K562 (cell line): ENCODE data around the gene BMP8B. TPM values are rescaled to one million over a fixed set of nuclear protein-coding genes. Genes with fewer than 3 reads are reported as not detected.

ENCODE experiments used
- BCOR ChIP-seq: fragments of 450-650 bp; IDR thresholded peaks from 2 replicates; pipeline ENCODE4 v1.6.1; 2016
- DDX20 ChIP-seq: fragments of 450-650 bp; IDR thresholded peaks from 2 replicates; pipeline ENCODE4 v1.6.1; 2016; ENCODE audit warnings: missing genetic modification characterization, low read depth, mild to moderate bottlenecking, missing compliant biosample characterization, moderate library complexity
- DNMT1 ChIP-seq: fragments of 450-650 bp; IDR thresholded peaks from 2 replicates; pipeline ENCODE4 v1.6.1; 2016; ENCODE audit warnings: antibody characterized with exemption, mild to moderate bottlenecking
- ELF1 ChIP-seq: fragments of 200-800 bp; sonication (Bioruptor generic); IDR thresholded peaks from 2 replicates; pipeline ENCODE4 v1.6.1; 2016; ENCODE audit warnings: missing genetic modification characterization, missing compliant biosample characterization
- GABPA ChIP-seq: fragments of 200-800 bp; sonication (Bioruptor generic); conservative IDR thresholded peaks from 2 replicates; pipeline ENCODE4 v1.6.1; 2016; ENCODE audit warnings: low read depth, missing genetic modification characterization, missing compliant biosample characterization
- ILF3 ChIP-seq: fragments of 450-650 bp; IDR thresholded peaks from 2 replicates; pipeline ENCODE4 v1.6.1; 2018; ENCODE audit warnings: antibody characterized with exemption, mild to moderate bottlenecking, moderate library complexity, borderline replicate concordance
- MIER1 ChIP-seq: fragments of 450-650 bp; IDR thresholded peaks from 2 replicates; pipeline ENCODE4 v1.6.1; 2016; ENCODE audit warnings: antibody characterized with exemption, mild to moderate bottlenecking, low read depth
- RBM14 ChIP-seq: fragments of 200-400 bp; formaldehyde crosslinking; IDR thresholded peaks from 2 replicates; pipeline ENCODE4 v1.6.1; 2018; ENCODE audit warnings: low read depth, mild to moderate bottlenecking, low read length, moderate library complexity, borderline replicate concordance; ENCODE audit not compliant: insufficient read depth
- RBM15 ChIP-seq: fragments of 200-400 bp; formaldehyde crosslinking; IDR thresholded peaks from 2 replicates; pipeline ENCODE4 v1.6.1; 2018; ENCODE audit warnings: mild to moderate bottlenecking, low read length, moderate library complexity; ENCODE audit not compliant: insufficient read depth
- SMAD1 ChIP-seq: fragments of 150-350 bp; IDR thresholded peaks from 2 replicates; pipeline ENCODE4 v1.6.1; 2014; ENCODE audit warnings: low read length, low read depth; ENCODE audit not compliant: partially characterized antibody
- SUPT5H ChIP-seq: fragments of 450-650 bp; IDR thresholded peaks from 2 replicates; pipeline ENCODE4 v1.6.1; 2016
- TCF7L2 ChIP-seq: fragments of 150-350 bp; IDR thresholded peaks from 2 replicates; pipeline ENCODE4 v1.6.1; 2016; ENCODE audit warnings: low read depth, mild to moderate bottlenecking, low read length, moderate library complexity
- TRIM28 ChIP-seq: fragments of 450-650 bp; IDR thresholded peaks from 2 replicates; pipeline ENCODE4 v1.6.1; 2017
- TSC22D4 ChIP-seq: fragments of 450-650 bp; IDR thresholded peaks from 2 replicates; pipeline ENCODE4 v1.6.1; 2016; ENCODE audit warnings: missing genetic modification characterization, missing biosample characterization, control low read depth
- ZNF23 ChIP-seq: fragments of 250-450 bp; sonication (Bioruptor Pico); IDR thresholded peaks from 2 replicates; pipeline ENCODE4 v1.4.0; 2020; ENCODE audit warnings: mild to moderate bottlenecking
- ZNF3 ChIP-seq: fragments of 250-450 bp; sonication (Bioruptor Pico); IDR thresholded peaks from 2 replicates; pipeline ENCODE4 v1.5.0; 2021; ENCODE audit warnings: mild to moderate bottlenecking, moderate library complexity
- polyA plus RNA-seq, 8 experiments: library from polyadenylated mRNA; depleted of rRNA in 4 of 8; stranded (reverse) in 5 of 8; unstranded in 3 of 8; fragments of >200 nt; fragmentation: Nextera tagmentation in 2 of 8; fragmentation: Illumina TruSeq in 1 of 8; extraction: Ambion mirVana in 2 of 8; extraction: Trizol in 1 of 8; gene quantifications; 2 replicates each; pipeline versions ENCODE4 v1.2.1 to v1.2.3, GENCODE V29; 2011 to 2014; ENCODE audit warnings: inconsistent platforms in 1 of 8, missing spikeins in 1 of 8
- total RNA-seq, 7 experiments: library from RNA; depleted of rRNA in 6 of 7; stranded (reverse); fragments of >200 nt in 6 of 7; fragmentation: Illumina TruSeq in 2 of 7; extraction: Trizol in 2 of 7; gene quantifications; 2 replicates each; pipeline versions ENCODE4 v1.2.1 to v1.2.3, GENCODE V29; 2011 to 2021; ENCODE audit warnings: low replicate concordance in 1 of 7
- TF ChIP-seq, protein P1 (sequence below): fragments of 250-450 bp; sonication (Bioruptor Pico); IDR thresholded peaks from 2 replicates; pipeline ENCODE4 v1.5.0; 2021; ENCODE audit warnings: mild to moderate bottlenecking, moderate library complexity
- TF ChIP-seq, protein P2 (sequence below): fragments of 450-650 bp; IDR thresholded peaks from 2 replicates; pipeline ENCODE4 v1.6.1; 2016; ENCODE audit warnings: low read depth, mild to moderate bottlenecking, moderate library complexity
- TF ChIP-seq, protein P3 (sequence below): fragments of 450-650 bp; IDR thresholded peaks from 2 replicates; pipeline ENCODE4 v1.6.1; 2018; ENCODE audit not compliant: partially characterized antibody
- TF ChIP-seq, protein P4 (sequence below): IDR thresholded peaks from 2 replicates; pipeline ENCODE4 v1.6.1; 2014; ENCODE audit warnings: antibody characterized with exemption

BMP8B gene
- total and polyA plus RNA-seq, 9 of the 15 experiments (the other 6 are each of a cell fraction or from before 2014, with no cell fraction given) = 0.03 to 0.33 (median 0.14) TPM

DNA sequence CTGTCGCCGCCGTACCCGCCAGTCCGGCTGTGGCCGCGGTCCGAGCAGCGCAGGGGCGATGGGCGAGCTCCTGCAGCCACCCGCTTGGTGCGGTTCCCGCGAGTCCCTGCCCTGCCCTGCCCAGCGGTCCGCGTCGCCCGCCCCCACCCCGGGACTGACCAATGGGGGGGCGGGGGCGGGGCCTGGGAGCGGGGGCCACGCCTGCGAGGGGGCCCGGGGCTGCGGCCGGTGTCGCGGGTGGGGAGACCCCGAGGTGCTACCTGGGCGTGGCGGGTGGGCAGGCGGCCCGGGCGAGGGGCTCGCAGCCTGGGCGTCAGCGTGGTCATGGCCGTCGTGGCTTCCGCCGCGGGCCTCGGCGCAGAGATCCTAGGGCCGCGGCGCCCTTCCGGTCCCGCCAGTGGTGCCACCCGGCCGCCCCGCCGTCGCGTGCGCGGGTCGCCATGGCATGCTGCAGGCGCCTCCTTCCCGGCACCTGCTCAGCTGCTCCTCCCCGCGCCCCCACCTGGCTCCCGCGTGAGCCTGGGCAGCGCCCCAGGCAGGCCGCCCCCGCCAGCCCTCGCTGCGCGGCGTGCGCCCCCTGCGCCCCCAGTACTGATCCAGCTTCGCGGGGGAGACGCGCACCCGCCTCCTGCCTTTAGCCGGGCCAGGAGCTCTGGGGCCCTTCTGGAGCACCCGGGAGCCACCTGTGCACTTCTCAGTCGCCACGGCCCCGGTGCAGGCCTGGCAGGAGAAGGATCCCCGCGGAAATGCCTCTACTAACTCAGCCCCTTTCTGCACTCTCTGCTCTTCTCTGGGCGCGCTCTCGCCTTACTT is at the start of gene BMP8B (continued):
- TF ChIP-seq, protein P1, sequence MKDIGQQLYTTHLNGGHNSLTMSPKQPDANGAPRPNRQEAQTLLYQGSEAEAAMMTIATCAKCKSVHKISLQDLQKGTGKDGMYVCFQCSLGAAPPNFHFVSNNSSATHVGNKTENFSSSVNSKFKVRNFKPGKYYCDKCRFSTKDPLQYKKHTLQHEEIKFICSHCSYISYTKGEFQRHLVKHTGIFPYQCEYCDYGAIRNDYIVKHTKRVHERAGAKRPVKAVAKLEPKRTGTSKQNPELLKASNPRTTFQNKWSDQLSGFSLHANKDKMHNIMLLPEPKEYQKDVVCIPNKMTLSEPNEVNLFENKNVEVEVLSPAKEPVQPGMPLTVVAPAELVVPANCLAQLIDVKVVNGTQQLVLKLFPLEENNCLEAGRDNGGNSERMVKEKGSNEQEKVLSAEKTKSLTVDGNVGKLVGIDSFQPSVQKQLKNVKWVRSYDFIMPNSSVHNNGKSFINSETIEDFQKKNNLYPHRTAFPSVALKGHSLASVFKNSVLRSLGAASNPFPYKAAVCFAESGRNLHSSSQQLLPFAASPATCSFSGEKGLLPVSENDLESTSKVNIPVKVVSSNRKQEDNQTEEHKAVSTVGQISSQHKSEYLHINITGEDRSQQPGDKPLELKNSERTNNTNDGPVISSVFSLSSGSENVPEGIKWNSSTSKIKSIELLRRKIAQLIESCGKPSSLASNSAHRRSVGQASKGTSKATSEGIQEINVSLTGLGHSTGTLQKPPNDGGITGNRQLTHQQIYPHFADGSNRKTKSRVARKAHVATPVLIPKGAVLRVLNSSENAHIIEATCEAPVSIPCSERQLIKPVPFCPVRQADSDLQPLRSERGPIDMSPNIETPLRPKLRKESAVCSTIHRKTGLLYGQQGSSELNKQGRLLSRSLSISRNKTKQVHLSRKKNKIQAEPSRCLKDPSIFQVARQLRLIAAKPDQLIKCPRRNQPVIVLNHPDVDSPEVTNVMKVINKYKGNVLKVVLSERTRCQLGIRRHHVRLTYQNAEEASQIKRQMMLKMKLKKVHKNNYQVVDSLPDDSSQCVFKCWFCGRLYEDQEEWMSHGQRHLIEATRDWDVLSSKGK (CRISPR knock-in tag) = no peak
- TF ChIP-seq SMAD1 (no peak), RBM15 (no peak), DDX20 (no peak), TCF7L2 (no peak), ZNF3 (CRISPR knock-in tag) (no peak), ELF1 (tag) (peak; percentile 9; the same call in 1 of the 2 replicates), MIER1 (no peak), GABPA (tag) (peak; percentile 89), TRIM28 (no peak), ZNF23 (CRISPR knock-in tag) (no peak), ILF3 (no peak), BCOR (no peak), SUPT5H (no peak), DNMT1 (no peak), RBM14 (0 out of 2 replicates have a peak, but pooled peaks have one; percentile 41), TSC22D4 (tag) (no peak)
- TF ChIP-seq, protein P2, sequence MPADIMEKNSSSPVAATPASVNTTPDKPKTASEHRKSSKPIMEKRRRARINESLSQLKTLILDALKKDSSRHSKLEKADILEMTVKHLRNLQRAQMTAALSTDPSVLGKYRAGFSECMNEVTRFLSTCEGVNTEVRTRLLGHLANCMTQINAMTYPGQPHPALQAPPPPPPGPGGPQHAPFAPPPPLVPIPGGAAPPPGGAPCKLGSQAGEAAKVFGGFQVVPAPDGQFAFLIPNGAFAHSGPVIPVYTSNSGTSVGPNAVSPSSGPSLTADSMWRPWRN = no peak
- TF ChIP-seq, protein P3, sequence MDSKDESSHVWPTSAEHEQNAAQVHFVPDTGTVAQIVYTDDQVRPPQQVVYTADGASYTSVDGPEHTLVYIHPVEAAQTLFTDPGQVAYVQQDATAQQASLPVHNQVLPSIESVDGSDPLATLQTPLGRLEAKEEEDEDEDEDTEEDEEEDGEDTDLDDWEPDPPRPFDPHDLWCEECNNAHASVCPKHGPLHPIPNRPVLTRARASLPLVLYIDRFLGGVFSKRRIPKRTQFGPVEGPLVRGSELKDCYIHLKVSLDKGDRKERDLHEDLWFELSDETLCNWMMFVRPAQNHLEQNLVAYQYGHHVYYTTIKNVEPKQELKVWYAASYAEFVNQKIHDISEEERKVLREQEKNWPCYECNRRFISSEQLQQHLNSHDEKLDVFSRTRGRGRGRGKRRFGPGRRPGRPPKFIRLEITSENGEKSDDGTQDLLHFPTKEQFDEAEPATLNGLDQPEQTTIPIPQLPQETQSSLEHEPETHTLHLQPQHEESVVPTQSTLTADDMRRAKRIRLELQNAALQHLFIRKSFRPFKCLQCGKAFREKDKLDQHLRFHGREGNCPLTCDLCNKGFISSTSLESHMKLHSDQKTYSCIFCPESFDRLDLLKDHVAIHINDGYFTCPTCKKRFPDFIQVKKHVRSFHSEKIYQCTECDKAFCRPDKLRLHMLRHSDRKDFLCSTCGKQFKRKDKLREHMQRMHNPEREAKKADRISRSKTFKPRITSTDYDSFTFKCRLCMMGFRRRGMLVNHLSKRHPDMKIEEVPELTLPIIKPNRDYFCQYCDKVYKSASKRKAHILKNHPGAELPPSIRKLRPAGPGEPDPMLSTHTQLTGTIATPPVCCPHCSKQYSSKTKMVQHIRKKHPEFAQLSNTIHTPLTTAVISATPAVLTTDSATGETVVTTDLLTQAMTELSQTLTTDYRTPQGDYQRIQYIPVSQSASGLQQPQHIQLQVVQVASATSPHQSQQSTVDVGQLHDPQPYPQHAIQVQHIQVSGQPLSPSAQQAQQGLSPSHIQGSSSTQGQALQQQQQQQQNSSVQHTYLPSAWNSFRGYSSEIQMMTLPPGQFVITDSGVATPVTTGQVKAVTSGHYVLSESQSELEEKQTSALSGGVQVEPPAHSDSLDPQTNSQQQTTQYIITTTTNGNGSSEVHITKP = no peak
- TF ChIP-seq, protein P4, sequence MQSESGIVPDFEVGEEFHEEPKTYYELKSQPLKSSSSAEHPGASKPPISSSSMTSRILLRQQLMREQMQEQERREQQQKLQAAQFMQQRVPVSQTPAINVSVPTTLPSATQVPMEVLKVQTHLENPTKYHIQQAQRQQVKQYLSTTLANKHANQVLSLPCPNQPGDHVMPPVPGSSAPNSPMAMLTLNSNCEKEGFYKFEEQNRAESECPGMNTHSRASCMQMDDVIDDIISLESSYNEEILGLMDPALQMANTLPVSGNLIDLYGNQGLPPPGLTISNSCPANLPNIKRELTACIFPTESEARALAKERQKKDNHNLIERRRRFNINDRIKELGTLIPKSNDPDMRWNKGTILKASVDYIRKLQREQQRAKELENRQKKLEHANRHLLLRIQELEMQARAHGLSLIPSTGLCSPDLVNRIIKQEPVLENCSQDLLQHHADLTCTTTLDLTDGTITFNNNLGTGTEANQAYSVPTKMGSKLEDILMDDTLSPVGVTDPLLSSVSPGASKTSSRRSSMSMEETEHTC = no peak
